K562 (cell line): ENCODE results near the gene TPX2. TPM values are rescaled to one million over a fixed set of nuclear protein-coding genes. Genes with fewer than 3 reads are reported as not detected.

Experiments used
- CEBPG ChIP-seq, 3 experiments: fragments of 200-800 bp in 1 of 3; sonication (Bioruptor generic) in 1 of 3; sonication (generic) in 1 of 3; formaldehyde crosslinking in 1 of 3; IDR thresholded peaks in 2 of 3; conservative IDR thresholded peaks in 1 of 3; 2 replicates each; pipeline versions ENCODE4 v1.6.1 to v1.8.0; 2016 to 2022; ENCODE audit warnings: missing compliant biosample characterization in 2 of 3, missing genetic modification characterization in 2 of 3, mild to moderate bottlenecking in 1 of 3, missing genetic modification reagents in 1 of 3
- CHCHD3 ChIP-seq: fragments of 250-450 bp; sonication (Bioruptor Pico); IDR thresholded peaks from 2 replicates; pipeline ENCODE4 v2.1.2; 2022; ENCODE audit warnings: mild to moderate bottlenecking
- CREB5 ChIP-seq: fragments of 250-450 bp; sonication (Bioruptor Pico); IDR thresholded peaks from 2 replicates; pipeline ENCODE4 v1.5.0; 2020; ENCODE audit warnings: mild to moderate bottlenecking
- MEIS2 ChIP-seq: fragments of 450-650 bp; IDR thresholded peaks from 2 replicates; pipeline ENCODE4 v1.6.1; 2014; ENCODE audit warnings: mild to moderate bottlenecking; ENCODE audit not compliant: partially characterized antibody
- RBFOX2 ChIP-seq: fragments of 200-400 bp; formaldehyde crosslinking; IDR thresholded peaks from 2 replicates; pipeline ENCODE4 v1.6.1; 2017; ENCODE audit warnings: low read depth, mild to moderate bottlenecking, low read length, moderate library complexity
- SP2 ChIP-seq: IDR thresholded peaks from 2 replicates; pipeline ENCODE4 v1.6.1; 2011; ENCODE audit warnings: mild to moderate bottlenecking, low read depth, low read length, moderate library complexity; ENCODE audit not compliant: poor library complexity, severe bottlenecking; ENCODE audit errors: extremely low read depth
- STAT6 ChIP-seq: sonication (generic); formaldehyde crosslinking; IDR thresholded peaks from 2 replicates; pipeline ENCODE4 v1.8.1; 2023; ENCODE audit warnings: mild to moderate bottlenecking, missing genetic modification reagents
- ZNF444 ChIP-seq: fragments of 250-450 bp; sonication (Bioruptor Pico); IDR thresholded peaks from 2 replicates; pipeline ENCODE4 v1.4.0; 2020; ENCODE audit warnings: mild to moderate bottlenecking, moderate library complexity
- ZNF655 ChIP-seq: fragments of 250-450 bp; sonication (Bioruptor Pico); IDR thresholded peaks from 2 replicates; pipeline ENCODE4 v1.5.0; 2021
- polyA plus RNA-seq, 8 experiments: library from polyadenylated mRNA; depleted of rRNA in 4 of 8; stranded (reverse) in 5 of 8; unstranded in 3 of 8; fragments of >200 nt; fragmentation: Nextera tagmentation in 2 of 8; fragmentation: Illumina TruSeq in 1 of 8; extraction: Ambion mirVana in 2 of 8; extraction: Trizol in 1 of 8; gene quantifications; 2 replicates each; pipeline versions ENCODE4 v1.2.1 to v1.2.3, GENCODE V29; 2011 to 2014; ENCODE audit warnings: inconsistent platforms in 1 of 8, missing spikeins in 1 of 8
- total RNA-seq, 7 experiments: library from RNA; depleted of rRNA in 6 of 7; stranded (reverse); fragments of >200 nt in 6 of 7; fragmentation: Illumina TruSeq in 2 of 7; extraction: Trizol in 2 of 7; gene quantifications; 2 replicates each; pipeline versions ENCODE4 v1.2.1 to v1.2.3, GENCODE V29; 2011 to 2021; ENCODE audit warnings: low replicate concordance in 1 of 7

TPX2 gene
- total and polyA plus RNA-seq, 9 of the 15 experiments (the other 6 are each of a cell fraction or from before 2014, with no cell fraction given) = 48.0 to 241 (median 133) TPM

GRCh38 chr20:31713312-31714273 is 25.5 kb upstream of the TPX2 start (continued):
- TF ChIP-seq RBFOX2 = 0 out of 2 replicates have a peak, but pooled peaks have one; percentile 26
- TF ChIP-seq CREB5 (CRISPR knock-in tag) = no peak
- no peak for TF ChIP-seq ZNF655 (CRISPR knock-in tag)
- peak; percentile 30; the same call in 1 of the 2 replicates for TF ChIP-seq CEBPG (CRISPR knock-in tag; IDR thresholded peaks at IDR 0.05)
- no peak for TF ChIP-seq CEBPG (tag; conservative IDR thresholded peaks at IDR 0.05 in 1 of 2, IDR thresholded peaks at IDR 0.05 in 1 of 2)
- peak; percentile 51 for TF ChIP-seq MEIS2
- no peak for TF ChIP-seq CHCHD3
- no peak for TF ChIP-seq STAT6
- TF ChIP-seq SP2 = no peak
- no peak for TF ChIP-seq ZNF444 (CRISPR knock-in tag)
